HepG2 (cell line): ENCODE measurements around the gene B3GALT6. TPM values are rescaled to one million over a fixed set of nuclear protein-coding genes. Genes with fewer than 3 reads are reported as not detected.
A peak's percentile ranks its signal among the peaks of the same experiment; 100 is the strongest.

Experiments used
- BORCS8-MEF2B ChIP-seq: sonication (generic); formaldehyde crosslinking; IDR thresholded peaks from 2 replicates; pipeline ENCODE4 v1.8.0; 2022; ENCODE audit warnings: mild to moderate bottlenecking, missing genetic modification reagents
- BRD4 ChIP-seq: sonication (generic); formaldehyde crosslinking; IDR thresholded peaks from 2 replicates; pipeline ENCODE4 v1.4.0; 2020; ENCODE audit warnings: missing genetic modification reagents
- ERF ChIP-seq: IDR thresholded peaks from 2 replicates; pipeline ENCODE4 v1.6.1; 2018; ENCODE audit warnings: missing biosample characterization, missing genetic modification reagents
- ESRRA ChIP-seq: sonication (generic); formaldehyde crosslinking; IDR thresholded peaks from 2 replicates; pipeline ENCODE4 v1.5.1; 2020; ENCODE audit warnings: mild to moderate bottlenecking, low read depth, missing genetic modification reagents
- FOXO4 ChIP-seq: sonication (generic); formaldehyde crosslinking; conservative IDR thresholded peaks from 2 replicates; pipeline ENCODE4 v1.8.1; 2023; ENCODE audit warnings: missing genetic modification reagents
- GLI4 ChIP-seq: sonication (generic); formaldehyde crosslinking; IDR thresholded peaks from 2 replicates; pipeline ENCODE4 v1.5.1; 2020; ENCODE audit warnings: missing genetic modification reagents, mild to moderate bottlenecking, moderate library complexity, borderline replicate concordance
- HDAC2 ChIP-seq: sonication (generic); formaldehyde crosslinking; IDR thresholded peaks from 2 replicates; pipeline ENCODE4 v1.4.0; 2020; ENCODE audit warnings: missing genetic modification reagents
- HNRNPL ChIP-seq: fragments of 200-400 bp; formaldehyde crosslinking; IDR thresholded peaks from 2 replicates; pipeline ENCODE4 v1.6.1; 2017; ENCODE audit warnings: mild to moderate bottlenecking, low read depth, low read length
- IRF2 ChIP-seq: IDR thresholded peaks from 2 replicates; pipeline ENCODE4 v1.6.1; 2018; ENCODE audit warnings: missing genetic modification reagents, missing compliant biosample characterization
- MED8 ChIP-seq: sonication (generic); formaldehyde crosslinking; IDR thresholded peaks from 2 replicates; pipeline ENCODE4 v1.8.1; 2023; ENCODE audit warnings: mild to moderate bottlenecking, missing genetic modification reagents; ENCODE audit not compliant: insufficient replicate concordance
- MYNN ChIP-seq: sonication (generic); formaldehyde crosslinking; IDR thresholded peaks from 2 replicates; pipeline ENCODE4 v1.4.0; 2020; ENCODE audit warnings: mild to moderate bottlenecking, low read depth, missing genetic modification reagents
- NCOA2 ChIP-seq: sonication (generic); formaldehyde crosslinking; IDR thresholded peaks from 2 replicates; pipeline ENCODE4 v1.8.0; 2022; ENCODE audit warnings: inconsistent platforms
- ONECUT2 ChIP-seq: sonication (generic); formaldehyde crosslinking; IDR thresholded peaks from 2 replicates; pipeline ENCODE4 v1.4.0; 2020; ENCODE audit warnings: missing genetic modification reagents
- POLR2A ChIP-seq, 2 experiments: IDR thresholded peaks; 2 replicates each; pipeline ENCODE4 v1.6.1; 2011; ENCODE audit warnings: low read depth in 2 of 2, low read length in 2 of 2, mild to moderate bottlenecking in 1 of 2, moderate library complexity in 1 of 2; ENCODE audit not compliant: insufficient read depth in 1 of 2
- PPARG ChIP-seq: conservative IDR thresholded peaks from 2 replicates; pipeline ENCODE4 v1.6.1; 2016; ENCODE audit warnings: missing biosample characterization, missing genetic modification reagents
- SP5 ChIP-seq: IDR thresholded peaks from 2 replicates; pipeline ENCODE4 v1.6.1; 2016; ENCODE audit warnings: low read depth, borderline replicate concordance
- TEF ChIP-seq: sonication (generic); formaldehyde crosslinking; IDR thresholded peaks from 2 replicates; pipeline ENCODE4 v1.5.0; 2020; ENCODE audit warnings: missing genetic modification reagents
- THAP7 ChIP-seq: sonication (generic); formaldehyde crosslinking; IDR thresholded peaks from 2 replicates; pipeline ENCODE4 v1.8.1; 2023; ENCODE audit warnings: mild to moderate bottlenecking, missing genetic modification reagents
- ZBTB44 ChIP-seq: sonication (generic); formaldehyde crosslinking; IDR thresholded peaks from 2 replicates; pipeline ENCODE4 v1.4.0; 2020; ENCODE audit warnings: missing genetic modification reagents
- ZNF17 ChIP-seq: sonication (generic); formaldehyde crosslinking; IDR thresholded peaks from 2 replicates; pipeline ENCODE4 v1.5.0; 2020; ENCODE audit warnings: mild to moderate bottlenecking, missing genetic modification reagents
- ZNF3 ChIP-seq: IDR thresholded peaks from 2 replicates; pipeline ENCODE4 v1.7.0; 2017; ENCODE audit warnings: inconsistent platforms
- ZNF704 ChIP-seq: sonication (generic); formaldehyde crosslinking; IDR thresholded peaks from 2 replicates; pipeline ENCODE4 v1.8.1; 2023; ENCODE audit warnings: mild to moderate bottlenecking, inconsistent platforms, moderate library complexity, missing genetic modification reagents, borderline replicate concordance
- ZNF878 ChIP-seq: sonication (generic); formaldehyde crosslinking; IDR thresholded peaks from 2 replicates; pipeline ENCODE4 v1.8.1; 2023; ENCODE audit warnings: mild to moderate bottlenecking, missing genetic modification reagents, moderate library complexity
- polyA plus RNA-seq, 8 experiments: library from polyadenylated mRNA; depleted of rRNA in 3 of 8; stranded (reverse) in 7 of 8; unstranded in 1 of 8; fragments of >200 nt; fragmentation: Illumina TruSeq in 4 of 8; extraction: Trizol in 4 of 8; gene quantifications; 2 replicates each; pipeline versions ENCODE4 v1.2.1 to v1.2.3, GENCODE V29; 2011 to 2016; ENCODE audit warnings: low read depth in 4 of 8, missing spikeins in 1 of 8, mixed read lengths in 1 of 8; ENCODE audit not compliant: insufficient read depth in 1 of 8
- total RNA-seq, 5 experiments: library from RNA; depleted of rRNA; stranded (reverse); fragments of >200 nt; fragmentation: Illumina TruSeq; extraction: Trizol; gene quantifications; 2 replicates each; pipeline ENCODE4 v1.2.3, GENCODE V29; 2016; ENCODE audit warnings: low read depth in 1 of 5

B3GALT6 gene
- total and polyA plus RNA-seq, 2 of the 13 experiments (the other 11 are each of a cell fraction or from before 2014, with no cell fraction given): 3.9 to 14.2 TPM

- TF ChIP-seq FOXO4 (CRISPR knock-in tag) (0 out of 2 replicates have a peak, but pooled peaks have one; percentile 32), ZNF17 (CRISPR knock-in tag) (no peak), HNRNPL (peak; percentile 95), HDAC2 (CRISPR knock-in tag) (peak; percentile 53), THAP7 (CRISPR knock-in tag) (peak; percentile 84; the same call in 1 of the 2 replicates), ERF (CRISPR knock-in tag) (peak; percentile 45), PPARG (CRISPR knock-in tag) (peak; percentile 56; the same call in 1 of the 2 replicates), ZNF704 (0 out of 2 replicates have a peak, but pooled peaks have one; percentile 26), POLR2A (IDR thresholded peaks at IDR 0.05; ENCODE audit: insufficient read depth in 1 of 2, low read depth in 2 of 2, low read length in 2 of 2) (peak in 1 of 2 experiments; percentile 19; a peak in 1 of 4 replicates), ZNF3 (CRISPR knock-in tag) (no peak), ONECUT2 (no peak), TEF (CRISPR knock-in tag) (no peak), ZNF878 (CRISPR knock-in tag) (no peak), IRF2 (CRISPR knock-in tag) (peak; percentile 52; the same call in 1 of the 2 replicates), BRD4 (CRISPR knock-in tag) (0 out of 2 replicates have a peak, but pooled peaks have one; percentile 4), ESRRA (CRISPR knock-in tag) (peak; percentile 50; the same call in 1 of the 2 replicates), MED8 (CRISPR knock-in tag) (peak; percentile 18), GLI4 (CRISPR knock-in tag) (no peak), ZBTB44 (CRISPR knock-in tag) (no peak), SP5 (CRISPR knock-in tag) (peak; percentile 78), MYNN (CRISPR knock-in tag) (no peak), NCOA2 (peak; percentile 43), BORCS8-MEF2B (CRISPR knock-in tag) (peak; percentile 27; the same call in 1 of the 2 replicates)
Measured at GRCh38 chr1:1281533-1282321, 49.7 kb downstream of the B3GALT6 start (continued).
